ENCODE measurements around the gene DIPK1B.
"Not testable (repeated sequence)": the region's sequence is repeated elsewhere in the genome, so short reads cannot be mapped to it uniquely, and the experiment has no call there.

DIPK1B gene

DNA sequence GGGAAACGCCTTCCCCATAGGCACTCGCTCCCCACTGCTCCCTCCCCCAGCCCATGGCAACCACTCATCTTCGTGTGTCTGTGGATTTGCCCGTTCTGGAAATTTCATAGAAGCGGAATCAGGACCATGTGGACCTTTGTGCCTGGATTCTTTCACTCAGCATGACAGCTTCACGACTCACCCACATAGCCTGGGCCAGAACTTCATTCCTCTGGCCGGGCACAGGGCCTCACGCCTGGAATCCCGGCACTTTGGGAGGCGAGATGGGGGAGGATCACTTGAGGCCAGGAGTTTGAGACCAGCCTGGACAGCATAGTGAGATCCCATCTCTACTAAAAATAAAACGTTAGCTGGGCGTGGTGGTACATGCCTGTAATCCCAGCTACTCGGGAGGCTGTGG is 12.1 kb upstream of the DIPK1B start:
- no peak for FAIRE-seq

DNA sequence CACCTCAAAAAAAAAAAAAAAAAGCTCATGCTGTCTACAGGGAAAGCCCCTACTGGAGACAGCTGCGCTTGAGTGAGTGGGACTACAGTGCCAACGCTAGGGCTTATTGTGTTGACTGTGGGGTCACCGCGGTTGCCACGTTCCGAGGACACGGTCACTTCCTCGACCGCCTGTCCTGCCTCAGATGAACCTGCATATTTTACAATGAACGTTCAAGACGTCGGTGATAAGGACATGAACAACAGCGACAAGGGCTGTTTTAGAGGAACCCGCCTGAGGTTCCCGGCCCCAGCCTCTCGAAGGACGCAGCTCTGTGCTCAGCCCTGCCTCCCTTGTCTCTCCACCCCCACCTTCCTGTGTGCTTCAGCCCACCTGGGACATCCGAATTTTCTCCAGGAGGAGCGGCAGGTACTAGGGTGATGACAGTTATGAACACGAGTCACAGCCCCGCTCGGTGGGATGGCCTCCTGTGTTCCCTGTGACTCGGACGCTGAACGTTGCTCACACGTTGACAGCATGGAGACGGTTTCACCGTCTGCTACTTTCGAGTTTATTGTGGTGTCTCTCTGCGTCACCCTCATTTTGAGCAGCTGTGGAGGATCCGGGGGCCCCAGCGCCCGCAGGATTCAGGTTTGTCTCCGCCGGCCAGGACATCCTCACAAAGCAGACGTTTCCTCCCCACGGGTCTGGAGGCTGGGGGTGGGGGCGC is 11.3 kb upstream of the DIPK1B start:
- FAIRE-seq: no peak

DNA sequence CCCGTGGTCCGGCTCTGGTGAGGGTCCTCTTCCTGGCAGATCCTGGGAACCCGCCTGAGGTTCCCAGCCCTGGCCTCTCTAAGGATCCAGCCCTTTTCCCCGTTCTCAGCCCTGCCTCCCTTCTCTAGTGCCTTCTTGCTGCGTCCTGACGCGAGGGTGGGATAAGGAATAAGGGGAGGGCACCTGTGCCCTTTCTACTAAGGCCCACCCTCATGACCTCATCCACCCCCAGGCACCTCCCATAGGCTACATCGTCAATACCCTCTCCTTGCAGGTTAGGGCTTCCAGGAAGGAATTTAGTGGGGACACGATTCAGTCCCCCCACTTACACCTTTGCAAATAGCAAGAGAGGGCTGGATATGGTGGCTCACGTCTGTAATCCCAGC is 10.7 kb upstream of the DIPK1B start:
- no peak for FAIRE-seq

GRCh38 chr9:136703276-136703860 is 9.0 kb upstream of the DIPK1B start:
- no peak for FAIRE-seq

GRCh38 chr9:136704741-136705140 is 7.6 kb upstream of the DIPK1B start:
- not testable (repeated sequence) for FAIRE-seq

DNA sequence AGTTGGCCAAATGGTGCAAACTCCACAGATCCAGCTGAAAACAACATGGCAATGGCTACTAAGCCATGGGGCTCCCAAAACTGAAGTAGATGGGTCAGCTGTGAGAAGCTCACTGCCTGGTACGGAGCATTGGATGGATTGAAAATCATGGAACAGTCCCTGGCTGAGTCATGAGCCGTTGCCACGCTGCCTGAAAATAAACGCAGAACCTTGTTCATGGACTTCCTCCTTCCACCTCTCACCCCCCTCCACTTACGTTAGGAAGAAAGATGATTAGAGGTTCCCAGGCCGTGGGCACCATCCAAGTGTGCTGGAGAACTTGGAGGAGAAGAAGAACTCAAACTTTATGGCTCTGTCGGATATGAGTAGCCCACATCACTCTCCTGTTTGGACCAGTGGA is 6.8 kb upstream of the DIPK1B start:
- no peak for FAIRE-seq

GRCh38 chr9:136707011-136707410 is 5.4 kb upstream of the DIPK1B start:
- FAIRE-seq: no peak

- FAIRE-seq: no peak
Observed at GRCh38 chr9:136707849-136708517, 4.4 kb upstream of the DIPK1B start.

DNA sequence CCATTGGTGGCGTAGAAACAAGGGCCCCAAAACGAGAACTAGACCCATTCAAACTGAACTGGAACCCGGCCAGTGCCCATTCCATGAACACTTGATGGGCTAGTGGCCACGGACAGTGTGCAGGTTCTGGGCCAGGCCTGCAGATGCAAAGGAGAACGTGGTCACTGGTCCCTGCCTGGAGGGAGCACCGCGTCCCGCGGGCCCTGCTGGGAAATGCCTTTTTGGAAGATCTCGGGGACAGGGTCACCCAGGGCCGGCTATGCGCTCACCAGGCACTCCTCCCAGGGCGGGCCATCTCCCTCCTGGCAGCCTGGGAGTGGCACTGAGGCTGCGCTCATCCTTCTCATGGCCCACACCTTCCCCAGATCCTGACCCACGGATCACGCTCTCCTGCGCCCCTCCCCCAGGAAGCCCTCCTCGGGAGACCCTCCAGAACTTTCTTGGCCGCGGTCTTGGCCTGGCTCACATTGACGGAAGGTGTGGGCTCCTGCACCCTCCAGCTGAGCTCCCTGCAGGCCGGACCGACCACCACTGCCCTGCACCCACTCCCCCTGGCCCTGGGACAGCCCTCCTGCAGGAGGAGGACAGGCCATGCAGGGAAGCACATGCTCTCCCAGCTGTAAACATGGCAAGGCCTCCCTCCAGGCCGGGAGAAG is 2.8 kb upstream of the DIPK1B start:
- FAIRE-seq: no peak

DNA sequence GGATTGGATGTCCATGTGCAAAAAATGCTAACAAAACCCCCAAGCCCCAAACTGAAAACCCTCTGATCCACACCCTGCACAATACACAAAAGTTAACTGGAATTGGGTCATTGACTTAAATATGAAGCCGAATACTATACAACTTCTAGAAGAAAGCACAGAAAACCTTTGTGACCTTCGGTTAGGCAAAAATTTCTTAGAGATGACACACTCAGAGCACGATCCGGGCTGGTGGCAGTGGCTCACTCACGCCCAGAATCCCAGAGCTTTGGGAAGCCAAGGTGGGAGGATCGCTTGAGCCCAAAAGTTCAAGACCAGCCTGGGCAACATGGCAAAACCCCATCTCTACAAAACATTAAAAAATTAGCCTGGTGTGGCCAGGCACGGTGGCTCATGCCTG is 1.8 kb upstream of the DIPK1B start:
- no peak for FAIRE-seq

- not testable (repeated sequence) for FAIRE-seq
Observed at GRCh38 chr9:136711219-136711648, 1.1 kb upstream of the DIPK1B start.

DNA sequence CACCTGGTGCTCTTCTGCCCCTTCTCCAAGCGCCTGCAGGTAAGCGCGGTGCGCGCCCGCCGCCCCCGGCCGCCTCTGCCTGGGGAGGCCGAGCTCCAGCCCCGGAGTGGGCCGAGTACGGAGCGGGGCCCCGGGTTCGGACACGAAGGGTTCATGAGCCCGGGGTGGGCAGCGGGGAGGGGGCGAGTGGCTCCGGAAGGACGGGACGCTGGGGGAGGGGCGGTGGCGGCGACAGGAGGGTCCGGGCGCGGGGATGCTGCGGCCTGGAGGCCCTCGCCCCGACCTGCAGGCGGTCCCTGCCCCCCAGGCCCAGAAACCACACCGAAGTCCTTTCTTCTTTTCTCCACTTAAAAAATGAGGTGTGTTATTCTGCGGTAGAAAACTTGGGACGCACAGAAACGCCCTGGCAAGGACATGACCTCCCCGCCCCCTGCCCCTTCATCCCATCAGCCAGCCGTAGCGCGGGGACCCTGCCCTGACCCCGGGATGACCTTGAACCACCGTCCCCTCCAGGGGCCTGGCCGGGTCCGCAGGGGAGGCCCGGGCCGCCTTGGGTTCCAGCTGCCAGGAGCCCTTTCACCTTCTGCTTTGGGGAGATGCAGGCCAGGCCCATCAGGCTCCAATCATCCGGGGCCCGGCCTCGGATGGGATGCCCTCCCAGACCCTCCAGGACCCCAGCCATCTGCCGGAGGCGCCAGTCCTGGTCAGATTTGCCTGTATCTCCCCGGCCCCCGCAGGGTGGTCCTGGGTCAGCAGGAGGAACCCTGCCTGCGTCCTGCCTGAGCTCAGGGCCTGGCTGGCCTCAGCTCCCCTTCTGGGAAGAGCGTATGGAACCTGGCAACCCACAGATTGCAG is 545 bp downstream of the DIPK1B start:
- FAIRE-seq: no peak

DNA sequence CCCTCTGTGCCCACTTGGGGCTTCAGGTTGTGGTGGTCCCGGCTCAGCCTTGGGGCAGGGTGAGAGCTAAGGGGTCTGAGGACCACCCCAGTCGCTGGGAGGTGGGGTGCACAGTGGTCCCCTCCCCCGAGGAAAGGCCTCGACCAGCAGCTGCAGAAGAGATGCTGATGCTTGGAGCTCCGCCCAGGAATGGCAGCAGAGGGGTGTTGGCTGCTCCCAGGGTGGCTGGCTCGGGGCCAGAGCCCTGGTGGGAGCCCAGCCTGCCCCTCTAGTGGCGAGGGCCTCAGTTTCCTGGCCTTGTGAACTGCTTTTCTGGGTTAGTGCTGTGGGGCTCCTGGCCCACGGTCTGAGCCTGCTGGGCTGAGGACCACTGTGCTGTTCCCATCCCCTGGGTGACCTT is 1.2 kb downstream of the DIPK1B start:
- no peak for FAIRE-seq

DNA sequence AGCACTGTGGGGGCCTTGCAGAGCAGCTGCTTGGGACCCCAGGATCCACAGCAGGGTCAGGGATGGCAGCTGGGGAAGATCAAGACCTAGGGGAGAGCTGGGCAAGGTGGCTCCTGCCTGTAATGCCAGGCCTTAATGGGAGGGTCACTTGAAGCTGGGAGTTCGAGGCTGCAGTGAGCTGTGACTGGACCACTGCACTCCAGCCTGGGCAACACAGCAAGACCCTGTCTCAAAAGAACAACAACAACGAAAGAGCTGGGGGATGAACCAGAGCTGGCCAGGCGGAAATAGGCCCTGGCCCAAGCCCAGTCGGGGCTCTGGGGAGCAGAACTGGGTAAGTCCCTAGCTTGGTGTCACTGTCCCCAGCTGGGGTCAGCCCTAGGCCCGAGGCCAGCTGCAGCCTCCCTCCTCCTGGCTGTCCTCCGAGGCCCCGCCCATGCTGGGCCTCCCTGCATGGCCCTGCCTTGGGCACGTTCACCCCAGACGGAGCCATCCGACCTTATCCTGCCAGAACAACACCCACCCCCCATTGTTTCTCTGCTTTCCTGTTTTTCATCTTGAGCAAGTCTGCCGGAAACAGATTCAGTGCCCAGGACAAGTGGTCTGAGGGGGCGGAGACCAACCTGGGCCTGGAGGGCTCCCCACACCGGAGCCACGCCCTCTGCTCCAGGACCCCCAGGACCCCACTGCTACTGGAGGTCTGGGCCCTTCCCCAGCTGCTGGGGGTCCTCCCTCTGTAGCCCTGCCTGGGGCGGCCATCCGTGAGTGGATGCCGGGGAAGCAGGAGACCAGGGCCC is 1.9 kb downstream of the DIPK1B start:
- no peak for FAIRE-seq

GRCh38 chr9:136714893-136715274 is 2.5 kb downstream of the DIPK1B start:
- no peak for FAIRE-seq

- no peak for FAIRE-seq
Observed at GRCh38 chr9:136717399-136717798, 5.0 kb downstream of the DIPK1B start.

DNA sequence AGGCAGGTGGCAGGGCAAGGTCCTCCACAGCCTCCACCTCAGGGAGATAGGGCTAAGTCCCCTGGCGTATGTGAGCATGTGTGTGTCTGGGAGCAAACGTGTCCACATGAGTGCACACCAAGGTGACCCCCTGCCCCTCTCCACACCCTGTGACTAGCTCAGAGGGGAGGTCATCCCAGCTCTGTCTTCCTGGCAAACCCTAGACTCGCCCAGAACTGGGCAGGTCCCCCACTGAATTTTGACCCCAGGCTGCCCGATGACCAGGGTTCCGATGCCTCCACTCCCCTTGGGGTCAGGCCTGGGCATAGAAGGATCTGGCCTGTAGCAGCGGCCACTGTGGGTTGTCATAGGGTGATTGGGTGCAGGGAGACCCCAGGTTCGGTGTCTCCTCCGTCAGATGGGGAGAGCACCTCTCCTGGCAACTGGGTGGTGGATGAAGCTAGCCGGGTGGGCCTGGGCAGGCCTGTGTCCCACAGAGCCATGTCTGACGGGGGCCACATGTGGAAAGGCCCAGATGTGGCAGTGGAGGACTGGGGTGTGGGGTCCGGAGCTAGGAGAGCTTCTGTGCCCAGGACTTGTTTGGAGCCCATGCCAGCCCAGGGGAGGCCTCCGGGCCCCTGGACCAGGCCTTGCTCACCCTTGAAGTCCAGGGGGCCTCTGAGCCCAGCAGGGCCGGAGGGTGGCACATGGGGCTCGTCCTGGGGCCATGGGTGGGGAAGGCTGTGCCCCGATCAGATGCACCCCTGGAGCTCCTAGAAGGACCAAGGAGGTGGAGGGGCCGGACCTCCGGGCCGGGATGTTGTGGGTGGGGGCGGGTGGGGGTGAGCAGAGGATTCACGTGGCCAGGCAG is 6.2 kb downstream of the DIPK1B start:
- no peak for FAIRE-seq

DNA sequence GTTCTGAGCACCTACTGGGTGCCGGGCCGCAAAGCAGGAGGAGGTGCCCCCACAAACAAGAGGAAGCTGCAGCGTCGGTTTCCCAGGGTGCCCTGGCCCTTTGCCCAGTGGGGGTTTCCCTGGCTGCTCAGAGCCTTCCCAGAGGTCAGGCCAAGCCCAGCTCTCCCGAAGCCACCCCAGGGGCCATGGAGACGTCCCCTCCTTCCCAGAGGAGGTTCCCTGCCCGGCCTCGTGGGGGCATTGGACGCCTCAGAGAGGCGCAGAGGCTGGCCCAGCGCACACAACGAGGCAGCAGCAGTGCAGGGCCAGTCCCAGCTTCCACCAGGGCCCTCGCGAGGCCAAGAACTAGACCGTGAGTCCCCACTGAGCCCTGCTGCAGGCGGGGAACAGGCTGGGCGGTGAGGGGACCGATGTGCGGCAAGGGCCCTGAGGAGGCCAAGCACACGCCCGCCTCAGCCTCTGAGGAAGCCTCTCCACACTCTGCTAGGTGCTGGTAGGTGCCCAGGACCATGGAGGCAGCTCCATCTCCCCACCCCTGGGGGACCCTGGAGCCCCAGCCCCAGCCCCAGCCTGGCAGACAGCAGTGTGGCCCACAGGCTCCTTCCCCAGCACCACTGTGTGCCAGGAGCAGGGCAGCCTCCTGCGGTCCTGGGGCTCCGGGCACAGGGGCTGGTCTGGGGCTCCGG is 7.0 kb downstream of the DIPK1B start:
- FAIRE-seq: no peak

DNA sequence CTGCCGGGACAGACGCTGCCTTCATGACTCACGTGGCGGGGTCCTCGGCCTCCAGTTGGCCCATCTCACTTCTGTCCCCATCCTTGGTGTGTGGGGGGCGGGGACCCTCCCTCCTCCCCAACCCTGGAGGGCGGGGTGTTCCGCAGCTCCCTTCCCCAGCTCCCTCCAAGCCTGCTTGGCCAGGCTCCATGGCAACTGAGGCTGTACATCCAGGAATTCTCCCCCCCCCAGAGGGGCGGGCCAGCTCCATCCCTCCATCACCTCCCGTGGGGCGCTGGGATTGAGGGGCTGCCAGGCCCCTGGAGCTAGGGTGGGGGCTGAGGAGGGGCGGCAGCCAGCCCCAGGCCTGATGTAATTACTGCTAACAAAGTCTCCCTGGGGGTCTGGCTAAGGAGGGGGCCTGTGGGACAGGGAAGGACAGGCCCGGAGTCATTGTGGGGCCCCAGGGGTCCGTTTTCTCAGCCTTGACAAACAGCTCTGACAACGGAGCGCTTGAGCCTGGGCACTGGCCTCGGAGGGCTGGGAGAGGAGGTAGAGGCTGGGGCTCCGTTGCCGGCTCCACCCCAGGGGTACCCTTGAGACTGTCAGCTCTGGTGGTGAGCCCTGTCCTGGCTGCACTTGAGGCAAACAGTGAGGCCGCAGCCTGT is 8.0 kb downstream of the DIPK1B start:
- FAIRE-seq: no peak

DNA sequence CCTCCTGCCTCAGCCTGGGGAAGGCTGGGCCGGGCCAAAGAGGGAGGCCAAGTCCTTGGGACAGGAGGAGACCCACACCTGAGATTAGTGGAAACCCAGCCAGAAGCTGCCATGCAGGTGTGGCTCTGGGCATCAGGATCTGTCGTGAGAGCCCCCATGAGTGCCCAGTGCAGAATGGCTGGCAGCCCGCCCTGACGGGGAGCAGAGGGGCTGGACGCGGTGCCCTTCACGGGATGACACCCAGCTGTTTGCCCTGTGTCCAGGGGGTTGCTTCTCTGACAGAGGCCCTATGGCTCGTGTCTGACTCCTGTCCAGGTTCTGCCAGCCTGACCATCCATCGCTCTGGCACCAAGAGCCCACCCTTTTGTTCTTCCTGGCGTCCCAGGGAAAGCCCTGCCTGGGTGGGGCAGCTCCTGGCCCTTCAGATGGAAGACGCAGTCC is 8.5 kb downstream of the DIPK1B start:
- no peak for FAIRE-seq
